Measurements from ENCODE around the gene TTLL5. TPM values are rescaled to one million over a fixed set of nuclear protein-coding genes. Genes with fewer than 3 reads are reported as not detected.

Gene TTLL5
- total RNA-seq, 1 donor from 2014 or later, result 26.0 TPM

DNA sequence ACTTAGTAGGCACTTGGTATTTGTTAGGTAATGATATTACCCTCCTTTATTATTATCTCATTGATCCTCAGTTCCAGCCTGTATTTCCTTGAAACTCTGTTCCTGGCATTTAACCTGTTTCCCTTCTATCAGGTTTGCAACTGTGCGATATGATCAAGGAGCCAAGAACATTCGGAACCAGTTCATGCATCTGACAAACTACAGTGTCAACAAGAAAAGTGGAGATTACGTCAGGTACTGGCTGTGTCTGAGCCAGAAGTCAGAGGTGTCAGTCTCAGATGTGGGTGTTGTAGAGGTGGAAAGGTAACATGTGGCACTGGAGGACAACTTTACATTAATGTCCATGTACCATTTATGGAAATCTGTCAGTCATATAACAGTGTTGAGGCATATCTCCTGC, 56.7 kb downstream of the TTLL5 start:
- Histone ChIP-seq H3K4me3 (no peak overlapping the region), H3K36me3 (peaks cover 4% of the 10 kb centered on the region), H3K4me1 (peaks cover 16% of the 10 kb centered on the region), H3K27me3 (no peaks in the 10 kb centered on the region), H3K9me3 (no peaks in the 10 kb centered on the region), H3K27ac (no peak overlapping the region)
- DNase-seq (no peak), ATAC-seq (peak; percentile 83)
- intact Hi-C loops (cut with DNase I), result no loop called here
- TF ChIP-seq, protein P1, sequence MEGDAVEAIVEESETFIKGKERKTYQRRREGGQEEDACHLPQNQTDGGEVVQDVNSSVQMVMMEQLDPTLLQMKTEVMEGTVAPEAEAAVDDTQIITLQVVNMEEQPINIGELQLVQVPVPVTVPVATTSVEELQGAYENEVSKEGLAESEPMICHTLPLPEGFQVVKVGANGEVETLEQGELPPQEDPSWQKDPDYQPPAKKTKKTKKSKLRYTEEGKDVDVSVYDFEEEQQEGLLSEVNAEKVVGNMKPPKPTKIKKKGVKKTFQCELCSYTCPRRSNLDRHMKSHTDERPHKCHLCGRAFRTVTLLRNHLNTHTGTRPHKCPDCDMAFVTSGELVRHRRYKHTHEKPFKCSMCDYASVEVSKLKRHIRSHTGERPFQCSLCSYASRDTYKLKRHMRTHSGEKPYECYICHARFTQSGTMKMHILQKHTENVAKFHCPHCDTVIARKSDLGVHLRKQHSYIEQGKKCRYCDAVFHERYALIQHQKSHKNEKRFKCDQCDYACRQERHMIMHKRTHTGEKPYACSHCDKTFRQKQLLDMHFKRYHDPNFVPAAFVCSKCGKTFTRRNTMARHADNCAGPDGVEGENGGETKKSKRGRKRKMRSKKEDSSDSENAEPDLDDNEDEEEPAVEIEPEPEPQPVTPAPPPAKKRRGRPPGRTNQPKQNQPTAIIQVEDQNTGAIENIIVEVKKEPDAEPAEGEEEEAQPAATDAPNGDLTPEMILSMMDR (IDR thresholded peaks at IDR 0.05), result no peak

DNA sequence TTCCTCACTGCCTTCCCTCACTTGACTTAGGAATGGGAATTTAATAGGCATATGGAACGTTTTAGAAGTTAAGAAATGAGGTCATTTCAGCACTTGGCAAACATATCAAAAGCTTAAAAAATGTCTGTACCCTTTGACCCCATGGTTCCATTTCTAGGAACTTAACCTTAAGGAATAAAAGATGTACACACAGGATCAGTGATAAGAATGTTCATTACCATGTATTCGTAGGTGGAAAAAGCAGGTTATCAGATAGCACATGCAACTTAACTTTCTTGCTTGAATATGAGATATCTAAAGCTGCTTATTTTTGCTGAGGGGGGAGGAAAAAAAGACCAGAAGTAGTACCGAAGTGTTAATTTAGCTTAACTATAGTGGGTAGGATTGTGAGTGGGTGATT, 57.2 kb downstream of the TTLL5 start:
- TF ChIP-seq, protein P1 (IDR thresholded peaks at IDR 0.05), result no peak
- peaks cover 4% of the 10 kb centered on the region for H3K36me3 ChIP-seq
- DNase-seq, result no peak
- H3K27ac ChIP-seq, result no peak overlapping the region
- no peaks in the 10 kb centered on the region for H3K9me3 ChIP-seq
- no peaks in the 10 kb centered on the region for H3K27me3 ChIP-seq
- no peak for ATAC-seq
- no peak overlapping the region for H3K4me3 ChIP-seq
- peaks cover 16% of the 10 kb centered on the region for H3K4me1 ChIP-seq
- intact Hi-C loops (cut with DNase I), result no loop called here

DNA sequence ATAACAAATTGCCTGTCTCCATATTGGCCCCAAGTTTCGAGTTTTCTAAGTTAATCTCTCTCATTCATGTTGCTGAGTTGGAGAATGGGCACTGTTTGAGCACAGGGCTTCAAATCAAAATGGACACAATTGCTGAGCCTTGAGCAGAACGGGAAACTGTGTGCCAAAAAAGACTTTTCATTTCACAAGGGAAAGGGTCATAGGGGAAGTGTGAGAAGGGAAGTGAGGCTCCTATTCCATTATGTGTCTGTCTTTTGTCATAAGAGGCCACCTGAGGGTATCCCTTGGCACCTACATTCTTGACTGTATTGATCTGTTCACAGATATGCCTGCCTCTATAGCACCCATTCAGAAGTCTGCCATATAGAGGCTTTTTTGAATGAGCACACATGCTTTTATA, 59.1 kb downstream of the TTLL5 start:
- no peaks in the 10 kb centered on the region for H3K9me3 ChIP-seq
- peaks cover 16% of the 10 kb centered on the region for H3K4me1 ChIP-seq
- H3K4me3 ChIP-seq, result no peak overlapping the region
- H3K36me3 ChIP-seq, result peaks cover 4% of the 10 kb centered on the region
- H3K27ac ChIP-seq, result no peak overlapping the region
- TF ChIP-seq, protein P1 (IDR thresholded peaks at IDR 0.05), result no peak
- peak; percentile 46 for ATAC-seq
- DNase-seq, result no peak
- H3K27me3 ChIP-seq, result no peaks in the 10 kb centered on the region
- intact Hi-C loops (cut with DNase I), result no loop called here

DNA sequence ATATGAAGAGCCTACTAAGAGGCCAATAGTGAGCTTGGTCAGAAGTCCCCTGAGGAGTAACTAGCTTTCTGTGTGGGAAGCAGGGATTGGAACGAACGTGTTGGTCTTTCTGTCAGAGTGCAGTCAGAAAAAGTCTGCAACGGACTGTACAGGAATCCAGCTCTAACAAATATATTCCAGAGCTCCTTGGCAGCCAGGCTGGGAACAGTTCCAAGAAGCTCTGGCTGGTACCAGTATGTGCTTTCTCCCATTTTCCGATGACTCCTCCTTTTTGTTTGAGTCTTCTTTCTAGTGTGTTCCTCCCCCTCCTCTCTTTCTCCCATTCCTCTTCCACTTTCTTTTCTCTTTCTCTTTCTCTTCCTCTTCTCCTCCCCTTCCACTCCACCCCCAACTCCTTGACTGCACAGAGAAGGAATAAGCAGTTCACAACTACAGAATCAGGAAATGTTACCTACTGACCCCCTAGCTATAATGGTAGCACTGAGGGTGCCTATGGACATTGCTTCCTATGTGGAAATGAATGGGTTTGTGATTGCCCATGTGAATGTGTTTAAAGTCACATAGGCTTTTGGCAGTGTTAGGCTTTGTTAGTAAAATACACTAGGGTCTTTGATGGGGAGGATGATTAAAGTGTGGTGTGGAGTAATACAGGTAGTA, 59.9 kb downstream of the TTLL5 start:
- TF ChIP-seq, protein P1 (IDR thresholded peaks at IDR 0.05), result no peak
- DNase-seq (no peak), ATAC-seq (peak; percentile 64)
- intact Hi-C loops (cut with DNase I), result no loop called here
- Histone ChIP-seq H3K27me3 (no peaks in the 10 kb centered on the region), H3K9me3 (no peaks in the 10 kb centered on the region), H3K4me1 (peaks cover 10% of the 10 kb centered on the region), H3K4me3 (no peak overlapping the region), H3K36me3 (peaks cover 4% of the 10 kb centered on the region), H3K27ac (peak overlapping the region; percentile 26)

DNA sequence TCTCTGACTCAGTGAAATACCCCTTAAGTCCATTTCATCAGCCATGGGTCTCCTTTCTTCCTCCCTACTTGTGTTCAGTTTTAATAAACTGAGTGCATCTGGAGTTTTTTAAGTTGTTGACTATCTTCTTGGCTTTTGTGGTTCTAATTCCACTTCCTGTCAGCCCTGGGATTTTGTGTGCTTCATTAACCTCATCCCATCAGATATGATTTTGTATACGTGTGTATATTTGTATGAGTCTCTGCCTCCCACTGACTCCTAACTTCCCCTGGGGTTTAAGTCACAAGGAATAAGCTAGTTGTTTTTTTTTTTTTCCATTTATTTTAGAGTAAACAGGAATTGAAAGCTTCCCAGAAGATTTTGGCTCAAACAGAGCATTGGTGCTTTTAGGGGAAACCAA, 62.7 kb downstream of the TTLL5 start:
- no peak overlapping the region for H3K4me3 ChIP-seq
- H3K9me3 ChIP-seq, result no peaks in the 10 kb centered on the region
- H3K4me1 ChIP-seq, result peaks cover 10% of the 10 kb centered on the region
- no peaks in the 10 kb centered on the region for H3K27me3 ChIP-seq
- DNase-seq (no peak), ATAC-seq (no peak)
- no peak overlapping the region for H3K27ac ChIP-seq
- peaks cover 4% of the 10 kb centered on the region for H3K36me3 ChIP-seq
- TF ChIP-seq, protein P1 (IDR thresholded peaks at IDR 0.05), result no peak
- intact Hi-C loops (cut with DNase I), result no loop called here

All from upper lobe of right lung (tissue), 1 donor.